22Rv1 (cell line): Measurements from ENCODE around the gene PHLDB2.

Experiments
- ZFX ChIP-seq: fragments of 450-650 bp; IDR thresholded peaks from 2 replicates; pipeline ENCODE4 v1.6.1; 2017; ENCODE audit warnings: antibody characterized with exemption, borderline replicate concordance
- TF ChIP-seq, protein P1 (sequence below): fragments of 450-650 bp; IDR thresholded peaks from 2 replicates; pipeline ENCODE4 v1.5.1; 2017; ENCODE audit warnings: mild to moderate bottlenecking

GRCh38 chr3:111822804-111823203 lies 36.3 kb upstream of the PHLDB2 start:
- TF ChIP-seq, protein P1, sequence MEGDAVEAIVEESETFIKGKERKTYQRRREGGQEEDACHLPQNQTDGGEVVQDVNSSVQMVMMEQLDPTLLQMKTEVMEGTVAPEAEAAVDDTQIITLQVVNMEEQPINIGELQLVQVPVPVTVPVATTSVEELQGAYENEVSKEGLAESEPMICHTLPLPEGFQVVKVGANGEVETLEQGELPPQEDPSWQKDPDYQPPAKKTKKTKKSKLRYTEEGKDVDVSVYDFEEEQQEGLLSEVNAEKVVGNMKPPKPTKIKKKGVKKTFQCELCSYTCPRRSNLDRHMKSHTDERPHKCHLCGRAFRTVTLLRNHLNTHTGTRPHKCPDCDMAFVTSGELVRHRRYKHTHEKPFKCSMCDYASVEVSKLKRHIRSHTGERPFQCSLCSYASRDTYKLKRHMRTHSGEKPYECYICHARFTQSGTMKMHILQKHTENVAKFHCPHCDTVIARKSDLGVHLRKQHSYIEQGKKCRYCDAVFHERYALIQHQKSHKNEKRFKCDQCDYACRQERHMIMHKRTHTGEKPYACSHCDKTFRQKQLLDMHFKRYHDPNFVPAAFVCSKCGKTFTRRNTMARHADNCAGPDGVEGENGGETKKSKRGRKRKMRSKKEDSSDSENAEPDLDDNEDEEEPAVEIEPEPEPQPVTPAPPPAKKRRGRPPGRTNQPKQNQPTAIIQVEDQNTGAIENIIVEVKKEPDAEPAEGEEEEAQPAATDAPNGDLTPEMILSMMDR, result no peak
- no peak for TF ChIP-seq ZFX
